GM18868 (cell line): ENCODE data around the gene PRKG1.
"Not testable (repeated sequence)": the region's sequence is repeated elsewhere in the genome, so short reads cannot be mapped to it uniquely, and the experiment has no call there.

ENCODE experiments used
- ATAC-seq: cut with Tn5 transposase; IDR thresholded peaks from one replicate; pipeline ENCODE4 v1.9.1; 2021; ENCODE audit warnings: mild to moderate bottlenecking, moderate library complexity; ENCODE audit not compliant: unreplicated experiment

PRKG1 gene

GRCh38 chr10:51718804-51719291 lies 644.6 kb downstream of the PRKG1 start:
- no peak for ATAC-seq

GRCh38 chr10:51724038-51724437 lies 649.8 kb downstream of the PRKG1 start:
- no peak for ATAC-seq

DNA sequence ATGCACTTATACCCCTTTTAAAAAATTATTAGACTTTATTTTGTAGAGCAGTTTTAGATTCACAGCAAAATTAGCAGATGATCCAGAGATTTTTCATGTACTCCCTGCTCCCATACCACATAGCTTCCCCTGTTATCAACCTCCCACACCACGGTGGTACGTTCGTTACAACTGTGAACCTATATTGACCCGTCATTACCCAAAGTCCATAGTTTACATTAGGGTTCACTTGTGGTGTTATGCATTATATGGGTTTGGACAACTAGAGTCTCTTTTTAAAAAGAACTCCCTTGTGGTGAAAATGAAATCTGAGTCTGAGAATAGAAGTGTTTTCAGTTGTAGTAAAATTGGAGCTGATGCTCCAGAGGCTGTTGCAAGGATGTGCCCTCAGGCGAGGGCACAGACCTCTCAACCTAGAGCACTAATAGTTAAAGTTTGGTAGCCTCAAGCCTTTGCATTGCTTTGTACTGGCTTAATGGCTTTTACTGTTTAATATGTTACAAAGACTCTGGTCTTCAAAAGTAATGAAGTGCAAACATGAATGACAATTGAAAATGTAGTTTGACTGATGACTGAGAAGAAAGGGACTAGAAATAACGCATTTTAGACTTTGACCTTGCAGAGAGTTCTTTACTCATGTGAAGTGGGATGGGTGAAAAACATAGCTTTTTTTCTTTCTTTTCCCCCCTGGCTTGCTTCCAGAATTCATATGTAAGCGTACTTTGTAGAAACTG lies 655.7 kb downstream of the PRKG1 start:
- ATAC-seq = no peak

GRCh38 chr10:51733057-51733456 lies 658.8 kb downstream of the PRKG1 start:
- ATAC-seq = no peak

DNA sequence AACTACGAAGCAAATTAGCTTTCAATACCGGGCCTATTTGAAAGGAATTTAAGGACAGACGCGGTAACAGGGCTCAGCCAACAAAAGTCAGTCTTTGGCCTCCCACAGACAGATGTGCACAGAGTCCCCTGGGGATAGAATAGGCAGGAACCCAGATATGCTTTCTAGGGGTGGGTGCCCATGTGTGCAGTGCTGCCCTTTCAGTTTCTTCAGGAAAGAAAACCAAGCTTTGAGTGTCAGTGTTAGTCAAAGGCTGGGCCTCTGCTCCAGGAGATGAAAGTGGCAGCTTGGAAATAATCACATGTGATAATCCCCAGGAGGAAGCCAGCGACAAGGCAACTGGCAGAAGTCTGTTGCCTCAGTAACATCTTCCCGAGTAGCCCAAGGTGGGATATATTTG lies 668.9 kb downstream of the PRKG1 start:
- ATAC-seq = peak; percentile 97

DNA sequence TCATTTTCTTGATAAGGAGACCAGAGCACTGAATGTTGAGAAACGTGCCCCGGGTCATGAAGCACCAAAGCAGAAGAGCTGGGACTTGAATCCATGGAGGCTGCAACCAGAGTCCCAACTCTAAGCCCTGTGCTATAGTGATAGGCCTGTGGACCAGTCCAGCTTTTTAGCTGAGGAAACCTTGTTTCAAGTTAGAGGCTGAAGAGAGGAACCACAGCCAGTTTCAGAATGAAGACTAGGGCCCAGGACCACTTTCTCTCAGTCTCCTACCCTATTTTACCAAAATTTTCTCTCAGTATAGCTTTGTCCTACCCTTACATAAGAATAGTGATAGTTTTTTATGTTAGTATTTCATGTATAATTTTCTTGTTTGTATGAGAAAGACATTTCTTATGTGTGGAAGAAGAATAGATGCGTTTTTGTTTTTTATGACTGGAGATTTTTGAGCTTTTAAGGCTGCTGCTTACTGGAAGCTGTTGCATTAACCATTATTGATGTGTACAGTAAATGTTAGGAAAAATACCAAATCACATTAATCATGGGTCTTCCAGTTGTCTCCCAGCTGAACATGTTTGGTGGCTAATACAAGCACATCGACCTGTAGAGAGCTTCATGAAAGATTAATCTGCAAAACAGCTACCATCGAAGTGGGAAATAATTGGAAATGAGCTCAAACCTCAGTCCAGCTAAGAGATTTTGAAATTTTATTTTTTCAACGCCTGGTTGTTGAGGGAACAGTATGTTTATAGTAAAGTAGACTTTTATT lies 670.1 kb downstream of the PRKG1 start:
- ATAC-seq = peak; percentile 59

- no peak for ATAC-seq
Measured at GRCh38 chr10:51745397-51745796, 671.1 kb downstream of the PRKG1 start.

- no peak for ATAC-seq
Measured at GRCh38 chr10:51747216-51747615, 672.9 kb downstream of the PRKG1 start.

- ATAC-seq = no peak
Measured at GRCh38 chr10:51748959-51749358, 674.7 kb downstream of the PRKG1 start.

- ATAC-seq = no peak
Measured at GRCh38 chr10:51758366-51758765, 684.1 kb downstream of the PRKG1 start.

DNA sequence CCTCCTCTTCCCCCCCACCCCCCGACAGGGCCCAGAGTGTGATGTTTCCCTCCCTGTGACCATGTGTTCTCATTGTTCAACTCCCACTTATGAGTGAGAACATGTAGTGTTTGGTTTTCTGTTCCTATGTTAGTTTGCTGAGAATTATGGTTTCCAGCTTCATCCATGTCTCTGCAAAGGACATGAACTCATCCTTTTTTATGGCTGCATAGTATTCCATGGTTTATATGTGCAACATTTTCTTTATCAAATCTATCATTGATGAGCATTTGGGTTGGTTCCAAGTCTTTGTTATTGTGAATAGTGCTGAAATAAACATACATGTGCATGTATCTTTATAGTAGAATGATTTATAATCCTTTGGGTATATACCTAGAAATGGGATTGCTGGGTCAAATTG lies 684.6 kb downstream of the PRKG1 start:
- ATAC-seq = not testable (repeated sequence)

- peak; percentile 69 for ATAC-seq
Measured at GRCh38 chr10:51759896-51760534, 685.7 kb downstream of the PRKG1 start.

DNA sequence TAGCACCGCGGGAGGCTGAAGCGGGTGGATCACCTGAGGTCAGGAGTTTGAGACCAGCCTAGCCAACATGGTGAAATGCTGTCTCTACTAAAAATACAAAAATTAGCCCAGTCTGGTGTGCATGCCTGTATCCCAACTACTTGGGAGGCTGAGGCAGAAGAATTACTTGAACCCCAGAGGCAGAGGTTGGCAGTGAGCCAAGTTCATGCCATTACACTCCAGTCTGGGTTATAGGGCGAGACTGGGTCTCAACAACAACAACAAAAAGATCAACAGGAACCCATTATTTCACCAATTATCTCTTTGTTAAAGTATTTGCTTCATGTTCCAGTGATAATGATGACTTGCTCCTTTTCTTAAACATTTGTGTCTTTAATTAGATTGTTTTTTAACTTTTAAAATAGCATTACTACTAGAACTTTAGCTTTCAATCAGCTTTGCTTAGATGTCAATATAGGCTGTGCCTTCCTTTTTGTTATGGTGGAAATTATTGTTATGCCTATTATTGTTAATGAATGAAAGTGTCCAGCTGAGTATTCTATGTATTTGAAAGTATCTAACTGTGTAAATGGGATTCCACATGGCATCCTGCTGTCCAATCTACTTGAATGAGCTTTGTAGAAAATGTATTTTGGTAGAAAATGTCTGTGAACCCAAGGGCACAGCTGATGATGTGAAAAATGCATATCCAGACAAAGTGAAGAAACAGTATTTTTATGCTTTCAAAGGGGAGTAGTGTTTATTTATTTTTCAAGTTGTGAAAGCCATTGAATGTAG lies 686.8 kb downstream of the PRKG1 start:
- ATAC-seq = no peak

GRCh38 chr10:51763746-51764145 lies 689.5 kb downstream of the PRKG1 start:
- ATAC-seq = no peak

GRCh38 chr10:51765284-51765971 lies 691.1 kb downstream of the PRKG1 start:
- no peak for ATAC-seq

DNA sequence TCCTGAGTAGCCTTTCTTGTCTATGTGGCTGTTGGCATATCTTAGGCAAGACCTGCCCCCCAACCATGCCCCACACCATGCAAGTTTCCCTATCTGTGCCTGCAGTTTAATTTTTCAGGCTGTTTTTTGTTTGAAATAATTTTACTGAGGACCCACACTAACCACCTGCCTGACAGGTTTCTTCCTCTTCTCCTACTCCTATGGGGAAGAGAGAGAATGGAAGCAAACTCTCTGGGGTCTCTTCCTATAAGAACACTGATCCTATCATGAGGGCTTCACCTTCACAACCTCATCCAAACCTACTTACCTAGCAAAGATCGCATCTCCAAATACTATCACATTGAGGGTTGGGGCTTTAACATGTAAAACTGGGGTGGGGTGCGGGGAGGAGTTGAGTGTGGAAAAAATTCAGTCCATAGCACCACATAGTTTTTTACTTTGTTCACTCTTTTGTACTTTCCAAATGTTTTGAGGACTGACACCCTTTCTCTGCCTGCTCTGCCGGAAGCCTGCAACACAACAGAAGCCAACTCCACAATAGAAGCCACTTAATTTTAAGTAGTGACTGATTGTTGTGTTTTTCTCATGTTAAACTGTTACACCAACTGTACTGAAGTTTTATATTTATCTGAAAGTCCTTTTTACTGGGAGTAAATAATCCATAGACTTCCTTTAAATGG lies 692.3 kb downstream of the PRKG1 start:
- ATAC-seq = no peak

GRCh38 chr10:51767103-51767763 lies 692.9 kb downstream of the PRKG1 start:
- ATAC-seq = no peak

DNA sequence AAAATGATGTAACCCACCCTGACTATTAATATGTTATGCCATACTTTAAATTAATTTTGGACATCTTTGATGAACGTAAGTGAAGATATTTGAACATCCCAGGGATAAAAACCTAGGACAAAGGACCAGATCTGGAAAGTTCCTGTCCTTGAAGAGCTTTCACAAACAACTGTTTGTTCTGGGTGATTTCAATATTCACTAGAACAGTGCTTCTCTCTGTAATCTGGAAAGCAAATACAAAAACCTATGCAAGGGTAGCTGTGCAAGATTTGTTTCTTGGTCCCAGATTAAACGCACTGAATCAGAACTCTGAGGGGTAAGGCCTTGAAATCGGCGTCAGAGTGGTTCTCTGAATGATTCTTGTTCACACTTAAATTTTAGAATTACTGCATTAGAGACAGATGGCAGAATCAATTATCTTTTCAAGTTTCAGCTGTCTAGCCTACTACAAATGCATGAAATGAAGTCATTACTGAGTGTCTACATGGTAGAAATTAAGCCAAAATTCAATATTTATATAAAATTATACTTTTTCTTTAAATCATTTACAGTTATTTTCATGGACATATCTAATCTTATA lies 694.7 kb downstream of the PRKG1 start:
- no peak for ATAC-seq

DNA sequence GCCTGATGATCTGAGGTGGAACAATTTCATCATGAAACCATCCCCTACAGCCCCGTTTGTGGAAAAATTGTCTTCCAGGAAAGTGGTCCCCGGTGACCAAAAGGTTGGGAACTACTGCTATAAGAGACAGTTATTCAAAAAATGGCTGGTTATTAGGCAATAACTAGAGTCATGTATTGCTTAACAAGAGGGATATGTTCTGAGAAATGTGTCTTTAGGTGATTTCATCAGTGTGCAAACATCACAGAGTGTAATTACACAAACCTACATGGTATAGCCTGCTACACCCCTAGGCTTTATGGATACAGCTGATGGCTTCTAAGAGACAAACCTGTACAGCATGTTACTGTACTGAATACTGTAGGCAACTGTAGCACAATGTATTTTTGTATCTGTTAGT lies 696.4 kb downstream of the PRKG1 start:
- ATAC-seq = no peak
